ENCODE measurements around the gene APBA1.

The APBA1 gene

GRCh38 chr9:69526699-69527098 is 145.5 kb downstream of the APBA1 start:
- no peak for DNase-seq (ENCODE audit: low read depth, low spot score)

DNA sequence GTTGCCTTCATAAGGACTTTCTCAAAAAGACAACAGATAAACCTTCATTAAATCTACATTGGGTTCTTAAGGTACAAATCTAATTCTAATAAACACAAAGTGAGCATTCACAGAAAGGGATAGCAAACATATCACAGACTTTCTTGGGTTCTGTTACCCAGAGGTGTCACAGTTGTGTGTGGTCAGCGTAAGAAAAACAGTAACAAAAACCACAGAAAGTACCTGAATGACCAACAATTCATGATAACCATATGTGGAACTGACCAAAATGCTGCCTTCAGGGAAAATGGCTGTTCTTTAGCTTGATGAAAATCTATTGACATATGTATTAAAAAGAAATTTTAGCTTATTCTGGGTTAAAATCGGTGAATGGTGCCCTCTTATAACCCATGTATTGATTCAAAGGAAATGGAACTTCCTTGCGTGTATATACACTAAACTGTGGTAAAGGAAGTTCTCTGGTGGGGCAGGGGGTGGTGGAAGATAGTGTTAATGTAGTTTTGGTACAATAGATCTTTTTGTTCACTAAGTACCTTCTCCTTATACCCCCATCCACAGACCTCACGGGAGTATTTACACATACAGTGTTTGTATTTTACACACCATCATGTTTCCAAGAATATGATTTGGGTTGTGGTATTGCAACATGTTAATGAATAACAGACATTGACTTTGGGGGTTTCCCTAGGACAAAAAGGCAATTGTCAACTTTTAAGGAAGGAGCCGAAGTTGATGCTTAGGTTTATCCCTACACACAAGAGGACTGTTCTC is 152.5 kb downstream of the APBA1 start:
- DNase-seq (ENCODE audit: low read depth, low spot score), result no peak

GRCh38 chr9:69516353-69517322 is 155.5 kb downstream of the APBA1 start:
- DNase-seq (ENCODE audit: low read depth, low spot score), result no peak

GRCh38 chr9:69515810-69516209 is 156.4 kb downstream of the APBA1 start:
- no peak for DNase-seq (ENCODE audit: low read depth, low spot score)

DNA sequence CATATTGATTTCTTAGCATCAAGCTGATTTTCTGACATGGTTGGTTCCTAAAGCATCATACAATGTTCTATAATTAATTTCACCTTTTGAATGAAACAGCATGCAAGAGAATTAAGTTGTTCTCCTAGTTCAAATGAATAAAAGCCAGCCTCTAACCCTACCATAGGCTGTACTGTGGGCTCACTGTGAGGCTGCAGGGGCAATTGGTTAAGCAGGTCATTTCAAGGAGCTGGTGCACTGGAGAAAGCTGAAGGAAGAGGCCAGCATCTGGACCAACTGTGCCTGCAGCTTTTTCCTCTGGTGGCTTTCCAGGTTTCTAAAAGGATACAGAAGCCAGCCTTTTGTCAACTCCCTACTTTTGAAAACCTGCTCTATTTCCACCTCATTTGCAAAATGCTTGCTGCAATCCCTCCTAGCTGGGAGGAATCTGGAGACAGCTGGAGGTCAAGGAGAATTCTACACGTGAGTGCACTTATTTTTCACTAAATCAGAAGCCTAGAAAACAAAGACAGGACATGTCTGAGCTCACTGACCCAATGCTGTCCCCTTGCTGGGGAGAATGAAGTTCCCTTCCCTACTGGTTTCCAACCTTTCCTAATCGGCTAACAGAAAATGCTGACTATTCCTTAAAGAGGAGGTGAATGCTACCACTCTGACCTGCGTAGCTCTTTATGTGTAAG is 158.9 kb downstream of the APBA1 start:
- no peak for DNase-seq (ENCODE audit: low read depth, low spot score)

GRCh38 chr9:69504058-69504457 is 168.1 kb downstream of the APBA1 start:
- DNase-seq (ENCODE audit: low read depth, low spot score), result no peak

- no peak for DNase-seq (ENCODE audit: low read depth, low spot score)
Observed at GRCh38 chr9:69502671-69503301, 169.4 kb downstream of the APBA1 start.

- DNase-seq (ENCODE audit: low read depth, low spot score), result no peak
Observed at GRCh38 chr9:69500896-69501295, 171.3 kb downstream of the APBA1 start.

DNA sequence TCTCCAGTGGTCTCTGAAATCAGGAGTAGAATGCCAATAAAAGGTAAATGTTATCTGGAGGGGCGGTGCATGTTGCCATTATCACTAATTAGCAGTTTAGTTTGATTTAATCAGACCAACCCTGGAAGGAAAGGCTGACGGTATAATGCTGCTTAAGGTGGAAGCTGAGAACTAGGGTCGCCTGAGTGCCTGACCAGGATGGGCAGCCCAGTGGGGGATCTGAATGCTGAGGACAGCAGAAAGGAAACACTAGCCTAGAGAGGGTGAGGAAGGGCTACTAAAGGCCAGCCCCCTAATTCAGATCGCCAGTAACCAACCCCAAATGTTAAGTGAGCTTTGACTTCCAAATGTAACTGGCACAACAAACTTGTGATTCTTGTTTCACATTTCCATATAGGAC is 172.2 kb downstream of the APBA1 start:
- no peak for DNase-seq (ENCODE audit: low read depth, low spot score)

GRCh38 chr9:69499407-69499806 is 172.8 kb downstream of the APBA1 start:
- no peak for DNase-seq (ENCODE audit: low read depth, low spot score)

DNA sequence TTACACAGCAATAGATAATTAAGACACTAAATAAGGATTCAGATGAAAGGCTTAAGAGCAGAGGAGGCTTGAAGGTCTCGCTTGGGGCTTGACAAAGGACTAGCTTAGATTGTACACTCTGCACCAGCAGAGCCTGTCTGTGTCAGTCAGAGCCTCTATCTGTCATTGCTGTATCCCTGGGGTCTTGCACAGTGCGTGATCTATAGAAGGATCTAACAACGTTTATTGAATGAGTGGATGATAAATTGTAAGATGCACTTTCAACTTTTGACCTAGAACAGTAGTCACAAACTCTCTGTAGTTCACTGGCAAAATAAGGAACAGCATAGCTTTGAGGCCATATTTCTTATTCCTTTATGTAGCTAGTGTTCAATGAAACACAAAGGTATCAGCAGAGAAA is 173.7 kb downstream of the APBA1 start:
- DNase-seq (ENCODE audit: low read depth, low spot score), result no peak

DNA sequence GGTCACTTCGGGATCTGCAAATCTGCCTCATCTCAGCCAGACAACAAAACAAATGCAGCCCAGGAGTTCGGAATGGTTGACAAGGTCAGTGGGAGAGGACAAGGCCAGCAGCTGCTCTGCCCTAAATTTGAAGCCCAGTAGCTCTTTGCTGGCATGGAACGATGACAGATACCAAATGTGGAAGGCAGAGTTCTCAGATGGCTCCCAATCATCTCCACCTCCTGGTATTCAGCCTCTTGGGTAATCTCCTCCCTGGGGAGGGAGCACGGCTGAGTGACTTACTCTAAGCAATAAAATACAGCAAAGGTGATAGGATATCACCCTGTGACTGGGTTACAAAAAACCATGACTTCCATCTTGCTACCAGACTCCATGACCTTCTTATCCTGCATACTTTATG is 174.4 kb downstream of the APBA1 start:
- no peak for DNase-seq (ENCODE audit: low read depth, low spot score)

- DNase-seq (ENCODE audit: low read depth, low spot score), result no peak
Observed at GRCh38 chr9:69496846-69497450, 175.2 kb downstream of the APBA1 start.

DNA sequence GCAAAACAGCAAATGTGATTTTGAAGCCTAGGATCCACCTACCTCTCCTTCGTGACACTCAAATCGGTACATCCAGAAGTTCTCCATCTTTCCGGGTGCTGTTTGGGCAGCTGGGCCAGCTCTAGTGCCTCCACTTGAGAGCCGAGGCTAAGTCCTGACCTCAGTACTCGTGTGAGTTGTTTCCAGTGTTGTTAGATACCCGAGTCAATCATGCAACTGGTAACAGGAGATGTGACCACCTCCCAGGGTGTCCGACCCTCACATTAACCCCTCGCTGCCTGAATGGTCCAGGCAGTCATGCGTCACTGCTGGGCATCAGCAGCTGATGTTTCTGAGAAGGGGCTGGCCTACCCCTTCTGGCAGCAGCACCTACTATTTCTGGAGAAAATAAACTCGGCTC is 176.9 kb downstream of the APBA1 start:
- DNase-seq (ENCODE audit: low read depth, low spot score), result peak; percentile 36

DNA sequence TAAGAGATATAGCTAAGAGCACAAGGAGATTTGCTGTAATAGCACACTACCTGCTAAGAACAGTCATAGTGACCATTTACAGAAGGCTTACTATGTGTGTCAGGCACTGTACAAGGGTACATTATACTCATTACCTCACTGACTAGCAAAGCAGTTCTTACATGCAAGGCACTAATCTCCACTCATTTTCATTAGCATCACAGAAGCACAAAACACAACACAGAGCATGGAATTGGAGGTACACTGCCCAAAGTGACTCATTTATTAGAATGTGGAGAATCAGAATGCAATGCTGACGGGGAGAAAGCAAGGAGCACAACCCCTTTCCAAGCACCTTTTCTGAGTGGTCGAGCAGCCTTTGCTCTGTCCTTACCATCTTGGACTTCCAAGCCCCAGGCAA is 177.4 kb downstream of the APBA1 start:
- no peak for DNase-seq (ENCODE audit: low read depth, low spot score)

- DNase-seq (ENCODE audit: low read depth, low spot score), result no peak
Observed at GRCh38 chr9:69494208-69494607, 178.0 kb downstream of the APBA1 start.

- no peak for DNase-seq (ENCODE audit: low read depth, low spot score)
Observed at GRCh38 chr9:69486498-69486897, 185.7 kb downstream of the APBA1 start.

DNA sequence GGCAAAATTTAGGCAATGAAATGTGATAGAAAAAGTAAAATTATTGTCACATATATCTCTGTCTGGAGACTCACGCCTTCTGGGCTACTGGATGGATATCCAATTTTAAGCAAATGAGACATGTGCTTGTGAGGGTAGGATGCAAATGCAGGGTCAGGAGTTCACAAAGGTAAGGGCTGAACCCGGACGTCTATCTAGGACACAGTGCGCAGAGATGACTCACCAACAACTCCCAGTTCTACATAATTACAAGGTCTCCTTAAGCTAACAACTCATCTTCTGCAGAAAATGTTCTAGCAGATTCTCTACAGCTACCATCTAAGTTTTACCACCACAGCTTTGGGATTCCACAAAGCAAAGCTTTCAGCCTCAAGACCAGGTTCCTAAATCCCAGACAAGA is 186.7 kb downstream of the APBA1 start:
- DNase-seq (ENCODE audit: low read depth, low spot score), result no peak

DNA sequence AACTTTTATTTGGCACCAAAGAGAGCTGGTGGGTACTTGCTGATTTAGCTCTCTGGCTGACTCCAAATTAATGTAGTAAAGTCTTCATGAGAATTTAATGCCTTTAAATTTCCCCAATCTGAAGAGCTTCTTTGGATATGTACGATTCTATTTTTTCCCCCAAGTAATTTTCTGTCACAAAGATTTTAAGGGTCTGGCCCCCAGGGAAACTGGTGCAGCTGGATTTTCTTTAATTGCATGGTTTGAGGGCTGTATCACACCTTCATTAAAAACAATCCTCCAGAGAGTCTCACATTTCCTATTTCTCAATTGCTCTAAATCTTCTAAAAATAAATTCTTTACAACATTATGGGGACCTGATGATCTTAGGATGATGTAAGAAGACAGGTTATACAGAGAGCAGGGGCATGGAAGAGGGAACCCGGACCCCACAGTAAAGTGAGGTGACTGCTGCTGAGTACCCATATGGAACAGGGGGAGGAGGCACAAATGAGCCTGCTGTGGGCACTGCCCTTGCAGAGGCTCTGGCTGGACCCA is 188.2 kb downstream of the APBA1 start:
- no peak for DNase-seq (ENCODE audit: low read depth, low spot score)

- DNase-seq (ENCODE audit: low read depth, low spot score), result no peak
Observed at GRCh38 chr9:69476797-69477196, 195.4 kb downstream of the APBA1 start.

GRCh38 chr9:69476016-69476415 is 196.2 kb downstream of the APBA1 start:
- DNase-seq (ENCODE audit: low read depth, low spot score), result no peak

Measured in brain pericyte (primary cell).